ENCODE measurements around the gene CCDC88B.

GRCh38 chr11:64314805-64315561 lies 25.0 kb upstream of the CCDC88B start:
- no peak for TF ChIP-seq CTCF (IDR thresholded peaks at IDR 0.05)
- no peak for TF ChIP-seq EP300 (IDR thresholded peaks at IDR 0.05)

Measured in esophagus muscularis mucosa (tissue), 3 donors.